HG03045 (cell line): ENCODE results near the gene GNB3.

Experiments used
- ATAC-seq: cut with Tn5 transposase; IDR thresholded peaks from one replicate; pipeline ENCODE4 v1.9.1; 2021; ENCODE audit warnings: mild to moderate bottlenecking, moderate library complexity; ENCODE audit not compliant: unreplicated experiment

Gene GNB3

DNA sequence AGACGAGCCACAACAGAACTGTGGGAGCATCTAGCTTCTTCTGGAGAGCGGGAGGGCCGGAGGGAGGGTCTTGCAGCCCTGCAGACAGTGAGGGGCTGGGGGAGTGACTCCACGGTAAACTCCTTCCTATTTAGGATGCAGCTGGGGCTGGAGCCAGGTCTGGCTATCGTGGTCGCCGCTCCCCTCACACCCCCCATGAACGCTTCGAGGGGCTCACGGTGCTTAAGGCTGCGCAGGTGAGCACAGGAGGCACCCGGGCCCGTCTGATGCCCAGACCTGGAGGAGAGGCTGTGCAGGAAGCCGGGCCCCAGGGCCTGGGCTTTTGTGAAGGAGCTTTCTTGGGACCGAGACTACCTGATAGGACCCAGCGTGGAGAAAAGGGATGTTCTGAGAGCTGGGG lies 3.9 kb upstream of the GNB3 start:
- ATAC-seq = no peak

- no peak for ATAC-seq
These were observed 3.2 kb upstream of the GNB3 start for GRCh38 chr12:6837370-6838060.

DNA sequence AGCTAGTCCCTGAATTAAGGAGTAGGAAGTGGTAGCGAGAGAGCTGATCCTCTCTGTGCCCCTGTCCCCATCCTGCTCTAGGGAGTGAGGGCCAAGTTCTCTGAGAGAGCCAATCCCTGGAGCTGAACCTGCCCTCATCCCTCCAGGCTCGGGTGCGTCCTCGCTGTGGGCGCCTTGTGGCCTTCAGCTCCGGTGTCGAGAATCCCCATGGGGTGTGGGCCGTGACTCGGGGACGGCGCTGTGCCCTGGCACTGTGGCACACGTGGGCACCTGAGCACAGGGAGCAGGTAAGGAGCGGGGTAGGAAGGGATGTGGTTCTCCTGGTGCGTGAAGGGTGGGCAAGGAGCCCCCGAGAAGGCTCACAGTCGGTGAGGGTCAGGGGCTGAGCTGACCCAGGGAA lies 1.9 kb upstream of the GNB3 start:
- ATAC-seq = no peak

GRCh38 chr12:6839482-6840201 lies 1.1 kb upstream of the GNB3 start:
- ATAC-seq = peak; percentile 88

- no peak for ATAC-seq
These were observed 395 bp upstream of the GNB3 start for GRCh38 chr12:6840330-6840729.

GRCh38 chr12:6842075-6842474 lies 1.4 kb downstream of the GNB3 start:
- no peak for ATAC-seq

GRCh38 chr12:6843118-6843902 lies 2.6 kb downstream of the GNB3 start:
- ATAC-seq = no peak

GRCh38 chr12:6845395-6845794 lies 4.7 kb downstream of the GNB3 start:
- no peak for ATAC-seq

GRCh38 chr12:6846316-6846869 lies 5.7 kb downstream of the GNB3 start:
- ATAC-seq = no peak

DNA sequence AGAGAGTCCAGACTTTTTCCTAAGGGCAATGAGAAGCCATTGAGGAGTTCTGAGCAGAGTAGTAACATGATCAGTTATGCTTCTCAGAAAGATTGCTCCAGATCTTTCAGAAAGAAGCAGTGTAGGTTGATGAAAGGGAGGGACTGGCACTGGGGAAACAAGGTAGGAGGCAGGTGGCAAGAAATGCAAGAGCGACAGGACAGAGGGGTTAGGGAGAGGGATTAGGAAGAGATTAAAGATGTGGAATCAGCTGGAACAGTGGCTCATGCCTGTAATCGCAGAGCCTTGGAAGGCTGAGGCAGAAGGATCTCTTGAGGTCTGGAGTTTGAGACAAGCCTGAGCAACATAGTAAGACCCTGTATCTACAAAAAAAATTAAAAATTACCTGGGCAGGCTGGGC lies 7.0 kb downstream of the GNB3 start:
- ATAC-seq = no peak

- no peak for ATAC-seq
These were observed 8.7 kb downstream of the GNB3 start for GRCh38 chr12:6849427-6849826.

GRCh38 chr12:6849976-6850560 lies 9.3 kb downstream of the GNB3 start:
- ATAC-seq = no peak

GRCh38 chr12:6850796-6851152 lies 10.0 kb downstream of the GNB3 start:
- ATAC-seq = no peak

DNA sequence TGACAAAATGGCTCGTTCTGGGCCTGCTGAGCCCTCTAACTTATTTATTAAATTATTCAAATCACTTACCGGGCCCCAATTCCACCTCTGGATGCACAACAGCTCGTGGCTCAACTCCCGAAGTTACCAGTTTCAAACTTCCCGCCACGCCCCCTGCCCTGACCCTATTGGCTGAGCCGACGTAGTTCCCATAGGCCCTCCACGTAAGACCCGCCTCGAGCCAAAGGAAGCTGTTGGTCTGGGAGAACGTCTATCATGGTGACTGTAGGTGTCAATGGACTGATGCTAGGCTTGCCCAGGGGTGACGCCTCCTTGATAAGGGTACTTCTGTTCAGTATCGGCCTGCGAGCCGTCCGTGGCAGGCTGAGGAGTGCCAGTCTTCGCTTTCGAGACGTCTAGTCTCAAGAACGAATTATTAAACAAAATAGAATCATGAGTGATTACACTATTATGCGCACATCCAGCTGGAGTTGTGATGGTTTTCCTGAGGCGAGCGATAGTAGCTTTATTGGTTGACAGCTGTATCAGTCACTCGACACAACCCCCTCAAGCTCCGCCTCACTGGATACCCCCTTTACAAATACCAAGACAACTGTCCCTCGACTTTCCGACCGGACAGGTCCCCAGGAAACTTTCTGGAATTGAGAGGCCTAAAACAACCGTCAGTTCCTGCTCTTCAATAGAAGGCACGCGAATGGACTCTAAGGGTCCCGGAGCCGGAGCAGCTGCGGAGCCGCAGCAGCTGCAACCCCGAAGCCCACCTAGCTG lies 10.6 kb downstream of the GNB3 start, which contains the start of gene CDCA3:
Gene CDCA3, minus strand, starts transcription at position 134 of the 768 bp plus-strand sequence. CDS start 334 bp downstream, outside the sequence.
- peak; percentile 56 for ATAC-seq

DNA sequence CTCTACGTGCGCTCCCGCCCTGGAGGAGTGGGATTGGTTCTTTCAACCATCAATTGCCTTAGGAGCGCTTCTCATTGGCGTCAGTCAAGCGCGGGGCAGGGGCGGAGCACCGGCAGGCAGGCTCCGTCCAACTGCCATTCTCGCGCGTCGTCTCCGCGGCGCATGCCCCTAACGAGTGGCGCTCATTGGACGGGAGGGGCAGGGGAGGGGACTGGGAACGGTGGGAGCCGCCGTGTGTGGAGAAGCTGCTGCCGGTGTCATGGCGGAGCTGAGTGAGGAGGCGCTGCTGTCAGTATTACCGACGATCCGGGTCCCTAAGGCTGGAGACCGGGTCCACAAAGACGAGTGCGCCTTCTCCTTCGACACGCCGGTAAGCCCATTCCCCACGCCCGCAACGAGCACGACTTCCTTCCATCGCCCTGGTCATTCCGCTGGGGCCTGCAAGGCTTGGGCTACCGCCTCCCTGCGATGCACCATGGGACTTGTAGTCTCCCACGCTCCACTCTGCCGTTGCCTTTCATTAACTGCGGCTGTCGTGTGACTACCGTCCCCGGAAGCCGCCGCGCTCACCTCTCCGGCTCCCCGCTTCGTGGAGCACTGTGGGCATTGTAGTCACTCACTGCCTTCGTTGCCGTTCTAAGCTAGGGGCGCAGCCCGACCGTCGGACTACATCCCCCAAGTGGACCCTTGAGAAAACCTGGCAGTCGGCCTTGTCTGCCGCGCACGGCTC lies 11.4 kb downstream of the GNB3 start, which contains the start of gene USP5:
Gene USP5, plus strand, starts transcription at position 230 of the 730 bp plus-strand sequence. Its CDS starts 30 bp downstream, at position 260.
- ATAC-seq = peak; percentile 73

DNA sequence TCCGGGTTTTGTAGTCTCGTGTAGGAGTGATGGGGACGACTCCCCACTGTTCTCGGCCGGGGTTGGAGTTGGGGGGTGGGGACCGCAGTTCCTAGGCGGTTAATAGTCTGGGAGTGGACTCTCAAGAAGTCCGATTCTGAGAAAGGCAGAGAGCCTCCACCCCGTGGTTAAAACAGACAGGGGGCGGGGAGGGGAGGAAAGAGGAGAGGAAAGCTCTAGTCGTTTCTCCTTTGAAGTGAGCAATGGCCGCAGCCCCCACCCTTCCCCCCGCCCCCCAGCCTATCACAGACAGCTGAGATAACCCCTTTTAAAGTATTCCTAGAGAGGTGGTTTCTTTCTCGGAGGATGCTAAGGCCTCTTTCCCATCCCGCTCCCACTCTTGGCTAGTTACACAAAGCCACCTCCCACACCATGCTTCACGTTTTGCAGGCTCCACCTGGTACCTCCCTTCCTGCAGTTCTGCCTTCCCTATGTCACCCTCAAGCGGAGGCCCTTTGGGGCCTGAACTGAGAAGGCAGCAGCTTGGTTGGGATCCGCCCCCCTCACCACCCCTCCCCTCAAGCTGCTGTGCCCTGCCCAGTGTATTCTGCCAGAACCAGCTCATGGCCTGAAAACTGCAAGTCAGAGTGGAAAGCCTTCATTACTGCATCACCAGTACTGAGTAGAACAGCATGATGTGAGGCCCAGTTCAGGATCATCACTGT lies 12.1 kb downstream of the GNB3 start:
- no peak for ATAC-seq

DNA sequence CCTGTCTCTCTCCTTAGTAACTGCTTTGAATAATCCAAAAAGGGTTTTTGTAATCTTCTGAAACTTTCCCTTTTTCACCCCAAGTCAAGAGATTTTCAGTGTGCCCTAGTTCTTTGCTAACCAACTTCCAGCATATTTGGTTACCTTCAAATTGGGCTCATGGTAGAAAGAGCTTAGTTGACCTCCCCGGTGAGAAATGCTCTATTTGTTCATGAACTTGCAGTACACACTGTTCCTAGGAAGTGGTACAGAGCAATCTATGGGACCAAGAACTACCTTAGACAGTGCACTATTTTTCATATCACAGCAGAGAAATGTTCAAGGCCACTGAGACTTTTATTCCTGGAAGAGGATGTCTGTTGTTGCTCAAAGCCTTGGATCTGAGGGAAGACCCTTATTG lies 12.9 kb downstream of the GNB3 start:
- ATAC-seq = no peak

DNA sequence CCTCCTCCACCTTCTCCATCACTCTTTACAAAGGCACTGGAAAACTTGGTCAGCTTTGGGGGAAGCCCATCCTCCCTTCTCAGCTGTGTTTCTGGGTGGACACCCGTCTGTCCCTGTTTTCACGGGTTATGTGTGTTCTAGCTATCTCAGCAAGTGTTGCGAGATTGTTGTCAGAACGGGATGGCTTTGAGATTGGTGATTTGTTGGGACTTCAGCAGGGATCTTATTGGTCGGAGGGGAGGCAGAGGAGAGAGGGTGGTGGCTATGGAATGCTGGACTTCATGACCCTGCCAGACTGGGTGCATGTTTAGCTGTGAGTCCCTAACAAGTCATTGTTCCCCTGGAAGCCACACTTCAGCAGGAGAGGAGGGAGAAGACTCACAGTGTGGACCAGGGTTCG lies 13.3 kb downstream of the GNB3 start:
- no peak for ATAC-seq

GRCh38 chr12:6855322-6855721 lies 14.6 kb downstream of the GNB3 start:
- ATAC-seq = no peak
